Stimulated activated CD8-positive, alpha-beta memory T cell treated with anti-CD3 and anti-CD28 coated beads, Interleukin-7, amount 100 ng/mL, for 4 hours (primary cell): ENCODE results near the gene ERC2.
"Not testable (repeated sequence)": the region's sequence is repeated elsewhere in the genome, so short reads cannot be mapped to it uniquely, and the experiment has no call there.

Experiments used
- DNase-seq, 2 donors: peaks; one replicate each; pipeline ENCODE4 v3.0.0-alpha.2; 2020; ENCODE audit warnings: low read depth in 2 of 2

The ERC2 gene

GRCh38 chr3:55884491-55885285, 583.6 kb downstream of the ERC2 start:
- DNase-seq, result no peak

GRCh38 chr3:55884066-55884465, 584.2 kb downstream of the ERC2 start:
- DNase-seq, result no peak

- DNase-seq, result no peak
These were observed 586.3 kb downstream of the ERC2 start for GRCh38 chr3:55882006-55882405.

DNA sequence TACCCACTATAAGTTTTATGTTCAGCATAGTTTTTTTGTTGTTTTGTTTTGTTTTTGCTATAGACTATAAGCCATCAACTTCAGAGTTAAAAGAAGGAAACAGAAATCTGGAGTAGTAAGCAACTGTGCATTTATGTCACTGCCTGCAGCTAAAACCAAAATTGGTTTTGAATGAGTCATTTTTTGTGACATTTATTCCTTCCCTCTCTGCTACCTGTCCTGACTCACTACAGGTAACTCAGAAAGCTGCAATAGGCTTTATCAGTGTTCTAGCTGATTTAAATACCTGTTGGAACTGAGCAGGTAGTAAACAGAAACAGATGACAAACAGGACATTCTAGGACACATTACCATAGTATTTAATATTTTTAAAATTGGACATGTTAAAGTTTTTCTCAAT, 587.9 kb downstream of the ERC2 start:
- no peak for DNase-seq

GRCh38 chr3:55879901-55880331, 588.4 kb downstream of the ERC2 start:
- no peak for DNase-seq

- no peak for DNase-seq
These were observed 590.6 kb downstream of the ERC2 start for GRCh38 chr3:55877703-55878102.

- no peak for DNase-seq
These were observed 591.7 kb downstream of the ERC2 start for GRCh38 chr3:55876560-55876959.

DNA sequence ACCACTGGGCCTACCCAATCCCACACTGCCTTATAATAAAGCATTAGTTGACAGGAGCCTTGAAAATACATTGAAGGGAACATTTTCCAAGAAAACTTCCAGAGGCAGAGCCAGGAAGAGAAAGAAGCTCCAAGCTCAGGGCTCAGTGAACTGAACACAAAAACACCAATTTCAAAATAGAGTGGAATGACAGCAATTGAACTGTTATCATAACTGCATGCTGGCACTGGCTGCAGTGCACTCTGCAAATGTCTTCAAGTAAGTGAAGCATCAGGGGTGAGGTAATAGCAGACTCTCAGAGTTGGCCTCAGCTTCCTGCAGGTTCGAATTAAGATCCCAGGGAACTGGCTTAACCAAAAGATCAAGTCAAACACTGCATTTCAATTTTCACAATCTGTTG, 593.2 kb downstream of the ERC2 start:
- DNase-seq, result no peak

- DNase-seq, result no peak
These were observed 594.6 kb downstream of the ERC2 start for GRCh38 chr3:55873523-55874254.

DNA sequence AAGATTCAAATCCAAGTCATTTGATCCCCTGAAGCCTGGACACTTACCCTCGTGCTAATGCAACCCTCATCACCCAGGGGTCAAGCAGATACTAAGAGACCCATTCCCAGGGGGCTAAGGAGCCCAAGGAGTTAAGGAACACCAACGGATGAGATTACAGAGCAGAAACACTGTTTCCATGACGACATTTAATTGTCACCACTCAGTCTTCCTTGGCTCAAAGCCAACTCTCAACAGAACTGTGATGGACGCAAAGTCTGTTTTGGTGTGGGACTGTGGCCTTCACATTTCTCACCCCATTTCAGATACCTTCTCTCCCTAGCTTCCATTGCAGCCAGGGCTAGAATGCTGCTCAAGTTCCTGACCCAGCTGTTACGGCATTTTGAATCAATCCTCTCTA, 597.7 kb downstream of the ERC2 start:
- DNase-seq, result no peak

DNA sequence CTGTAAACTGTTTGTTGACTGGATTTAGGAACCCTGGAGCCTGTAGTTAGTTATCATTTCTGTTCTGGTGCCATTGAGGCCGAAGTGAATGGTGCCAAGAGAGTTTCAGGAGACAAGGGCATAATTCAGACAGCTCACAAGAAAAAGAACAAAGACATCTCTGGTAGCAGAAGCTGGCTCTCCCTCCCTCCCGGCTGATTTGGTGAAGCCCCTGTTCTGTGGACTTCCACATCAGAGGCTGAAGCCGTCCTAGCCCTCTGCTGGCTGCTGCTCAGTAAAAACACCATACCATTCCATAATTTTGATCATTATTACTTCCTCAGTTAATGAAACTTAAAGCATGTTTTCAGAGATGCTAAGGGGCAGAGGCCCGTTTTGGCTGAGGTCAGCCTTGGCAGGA, 599.9 kb downstream of the ERC2 start:
- DNase-seq, result no peak

DNA sequence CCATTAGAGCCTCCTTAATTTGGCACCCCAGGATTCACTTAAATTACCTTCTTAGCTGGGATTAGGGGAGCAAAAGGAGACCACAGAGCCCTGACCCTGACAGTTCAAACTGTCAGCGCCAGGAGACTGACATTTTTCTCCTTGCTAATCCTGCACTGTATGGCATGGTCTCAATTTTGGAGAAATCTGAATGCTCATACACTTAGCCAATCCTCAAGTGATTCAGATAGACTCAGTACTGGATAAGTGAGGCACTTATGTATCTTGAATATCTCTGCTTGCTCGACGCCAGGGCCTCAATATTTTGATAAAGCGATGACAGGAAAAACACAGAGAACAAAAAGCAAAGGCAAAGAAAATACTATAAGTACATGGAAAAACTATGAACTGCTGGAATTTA, 605.2 kb downstream of the ERC2 start:
- DNase-seq, result no peak

DNA sequence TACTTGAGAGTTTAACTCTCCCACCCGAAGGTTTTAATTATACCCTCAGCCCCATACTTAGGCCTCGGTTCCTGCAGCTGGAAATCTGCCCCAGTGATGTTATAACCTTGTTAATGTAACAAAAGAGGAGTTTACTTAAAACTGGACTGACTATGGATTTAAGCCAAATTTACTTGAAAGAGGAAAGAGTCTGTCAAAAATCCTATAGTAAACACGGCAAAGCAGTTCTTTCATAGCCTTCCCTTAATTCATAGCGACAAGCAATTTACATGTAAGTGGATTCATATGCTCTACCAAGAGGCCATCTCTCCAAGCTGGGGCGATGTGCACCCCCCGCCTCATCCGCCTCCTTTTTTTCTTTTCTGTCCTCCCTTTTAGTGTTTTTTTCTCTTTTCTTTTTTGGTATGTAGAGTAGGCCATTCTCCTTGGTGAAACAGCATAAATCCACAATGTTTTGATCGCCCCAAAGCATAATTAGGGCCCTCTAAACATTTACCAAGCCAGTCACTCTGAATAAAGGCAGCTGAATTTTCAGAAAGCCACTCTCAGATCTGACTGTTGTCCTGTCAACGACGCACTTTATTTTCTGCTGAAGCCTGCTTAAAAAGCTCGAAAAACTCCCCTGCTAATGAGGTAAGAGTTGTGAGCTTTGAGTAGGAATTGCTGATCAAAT, 608.1 kb downstream of the ERC2 start:
- no peak for DNase-seq

- DNase-seq, result no peak
These were observed 609.0 kb downstream of the ERC2 start for GRCh38 chr3:55859305-55859704.

DNA sequence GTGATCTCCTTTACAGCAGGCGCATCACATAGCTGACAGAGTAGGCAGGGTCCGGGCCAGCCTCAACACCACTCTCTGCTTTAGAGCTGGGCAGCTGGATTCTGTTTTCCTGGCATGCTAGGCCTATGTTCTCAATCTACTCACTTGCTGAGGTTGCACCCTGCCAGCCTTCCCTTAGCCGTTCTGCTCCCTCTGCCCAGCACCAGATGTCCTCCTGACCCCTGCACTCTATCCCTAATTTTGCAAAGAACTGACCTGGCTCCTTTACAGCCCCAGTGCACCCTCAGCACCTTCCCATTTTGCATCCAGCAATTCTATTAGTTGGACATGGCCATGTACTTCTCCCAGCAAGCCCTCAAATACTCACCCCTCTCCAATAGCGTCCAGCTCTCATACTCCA, 609.5 kb downstream of the ERC2 start:
- no peak for DNase-seq

GRCh38 chr3:55858302-55858701, 610.0 kb downstream of the ERC2 start:
- no peak for DNase-seq

DNA sequence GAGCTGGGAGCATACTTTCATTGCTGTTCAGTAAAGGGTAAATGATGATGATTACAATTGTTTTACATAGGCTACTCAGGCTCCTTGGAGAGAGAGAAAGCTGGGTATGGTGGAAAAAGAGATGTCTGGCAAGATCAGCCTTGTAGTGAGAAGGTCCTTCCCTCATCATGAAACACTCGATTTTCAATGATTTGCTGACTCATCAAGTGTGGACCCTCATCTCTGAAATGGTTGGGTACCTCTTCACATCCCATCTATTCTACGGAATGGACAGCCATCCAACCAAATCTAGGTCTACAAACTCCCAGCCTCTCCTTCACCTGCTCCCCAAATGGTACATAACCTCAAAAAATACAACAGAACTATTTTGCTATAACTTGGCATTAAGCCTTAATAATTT, 610.6 kb downstream of the ERC2 start:
- no peak for DNase-seq

DNA sequence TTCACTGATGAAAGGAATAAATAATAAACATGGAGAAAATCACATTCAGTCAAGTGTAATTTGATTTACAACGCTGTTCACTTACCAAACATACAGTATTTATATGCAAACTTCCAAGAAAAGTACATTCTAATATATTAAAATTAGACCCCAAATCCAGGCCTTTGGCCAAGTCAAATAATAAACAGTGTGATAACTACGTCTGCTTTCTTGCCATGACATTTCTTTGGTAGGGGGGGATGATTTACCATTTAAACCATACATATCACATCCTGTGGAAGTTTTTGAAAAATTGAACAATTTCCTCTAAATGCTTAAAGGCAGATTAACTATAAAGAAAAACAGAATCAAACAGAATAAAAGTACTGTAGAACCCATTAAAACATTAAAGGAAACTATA, 613.0 kb downstream of the ERC2 start:
- no peak for DNase-seq

- no peak for DNase-seq
These were observed 613.8 kb downstream of the ERC2 start for GRCh38 chr3:55854494-55854893.

- DNase-seq, result no peak
These were observed 615.9 kb downstream of the ERC2 start for GRCh38 chr3:55852326-55852725.

GRCh38 chr3:55842204-55842603, 626.1 kb downstream of the ERC2 start:
- DNase-seq, result no peak

GRCh38 chr3:55831876-55832275, 636.4 kb downstream of the ERC2 start:
- not testable (repeated sequence) for DNase-seq

DNA sequence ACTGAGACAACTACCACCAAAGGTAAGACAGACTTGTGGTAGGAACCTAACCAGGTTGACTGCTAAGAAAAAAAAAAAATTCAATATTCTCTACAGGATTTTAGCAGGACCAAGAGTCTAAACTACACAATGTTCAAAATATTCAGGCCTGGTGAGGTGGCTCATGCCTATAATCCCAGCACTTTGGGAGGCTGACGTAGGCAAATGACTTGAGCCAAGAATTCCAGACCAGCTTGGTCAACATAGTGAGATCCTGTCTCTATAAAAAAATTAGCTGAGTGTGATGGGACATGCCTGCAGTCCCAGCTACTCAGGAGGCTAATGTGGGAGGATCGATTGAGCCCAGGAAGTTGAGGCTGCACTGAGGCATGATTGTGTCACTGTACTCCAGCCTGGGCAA, 639.6 kb downstream of the ERC2 start:
- DNase-seq, result no peak
